ENCODE measurements around the gene LRRC70. TPM values are rescaled to one million over a fixed set of nuclear protein-coding genes. Genes with fewer than 3 reads are reported as not detected.

The LRRC70 gene
- total and polyA plus RNA-seq, 4 donors, result 3.1 to 14.8 (median 5.7) TPM

DNA sequence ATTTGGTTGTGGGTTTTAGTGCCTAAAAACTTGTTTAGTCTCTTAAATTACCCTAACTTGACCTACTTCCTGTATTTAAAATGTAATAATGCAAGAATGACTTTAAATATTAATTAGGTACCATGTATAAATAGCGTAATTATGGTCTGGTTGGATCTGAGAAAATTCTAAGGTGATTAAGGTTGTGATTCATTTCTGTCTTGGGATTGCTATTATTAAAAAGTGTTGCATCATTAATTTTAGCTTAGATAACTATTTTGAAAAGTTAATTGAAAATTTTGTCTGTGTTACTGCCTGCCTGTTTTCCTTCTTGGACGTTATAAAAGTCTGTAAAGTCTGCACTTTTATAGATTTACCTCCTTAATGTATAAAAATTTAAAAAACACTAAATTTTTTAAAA, 11.8 kb downstream of the LRRC70 start:
- peaks cover 4 to 16% (median 6%) of the 10 kb centered on the region in 4 donors for H3K36me3 ChIP-seq (ENCODE audit: control insufficient read depth in 4 of 4, insufficient read depth in 4 of 4, low read length in 4 of 4)

DNA sequence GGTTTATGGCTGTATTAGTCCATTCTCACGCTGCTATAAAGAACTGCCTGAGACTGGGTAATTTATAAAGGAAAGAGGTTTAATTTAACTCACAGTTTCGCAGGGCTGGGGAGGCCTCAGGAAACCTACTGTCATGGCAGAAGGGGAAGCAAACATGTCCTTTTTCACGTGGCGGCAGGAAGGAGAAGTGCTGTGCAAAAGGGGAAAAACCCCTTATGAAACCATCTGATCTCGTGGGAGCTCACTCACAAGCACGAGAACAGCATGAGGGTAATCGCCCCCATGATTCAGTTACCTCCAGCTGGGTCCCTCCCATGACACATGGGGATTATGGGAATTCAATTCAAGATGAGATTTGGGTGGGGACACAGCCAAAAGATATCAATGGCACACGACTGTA, 13.9 kb downstream of the LRRC70 start:
- DNase-seq, result no peak
- Histone ChIP-seq H3K9ac (ENCODE audit: insufficient read depth in 1 of 2, low read length in 2 of 2) (no peak overlapping the region), H3K27ac (ENCODE audit: low read depth in 1 of 2, low read length in 1 of 2) (no peak overlapping the region), H3K36me3 (ENCODE audit: control insufficient read depth in 4 of 4, insufficient read depth in 4 of 4, low read length in 4 of 4) (peaks cover 4 to 16% (median 6%) of the 10 kb centered on the region in 4 donors), H3K9me3 (ENCODE audit: control insufficient read depth in 4 of 4, insufficient read depth in 3 of 4, low read length in 3 of 4) (no peaks in the 10 kb centered on the region), H3K27me3 (ENCODE audit: control insufficient read depth in 3 of 3, insufficient read depth in 3 of 3, low read length in 2 of 3) (no peaks in the 10 kb centered on the region), H3K4me3 (no peak overlapping the region), H3K4me1 (ENCODE audit: control insufficient read depth in 5 of 5, insufficient read depth in 5 of 5, low read length in 5 of 5) (no peaks in the 10 kb centered on the region)
- WGBS, 2 donors, result 56 to 81% methylated on average over 8 of the region's 8 CpGs
- ATAC-seq (ENCODE audit: insufficient read depth, low FRiP score), result no peak
- TF ChIP-seq, protein P1, sequence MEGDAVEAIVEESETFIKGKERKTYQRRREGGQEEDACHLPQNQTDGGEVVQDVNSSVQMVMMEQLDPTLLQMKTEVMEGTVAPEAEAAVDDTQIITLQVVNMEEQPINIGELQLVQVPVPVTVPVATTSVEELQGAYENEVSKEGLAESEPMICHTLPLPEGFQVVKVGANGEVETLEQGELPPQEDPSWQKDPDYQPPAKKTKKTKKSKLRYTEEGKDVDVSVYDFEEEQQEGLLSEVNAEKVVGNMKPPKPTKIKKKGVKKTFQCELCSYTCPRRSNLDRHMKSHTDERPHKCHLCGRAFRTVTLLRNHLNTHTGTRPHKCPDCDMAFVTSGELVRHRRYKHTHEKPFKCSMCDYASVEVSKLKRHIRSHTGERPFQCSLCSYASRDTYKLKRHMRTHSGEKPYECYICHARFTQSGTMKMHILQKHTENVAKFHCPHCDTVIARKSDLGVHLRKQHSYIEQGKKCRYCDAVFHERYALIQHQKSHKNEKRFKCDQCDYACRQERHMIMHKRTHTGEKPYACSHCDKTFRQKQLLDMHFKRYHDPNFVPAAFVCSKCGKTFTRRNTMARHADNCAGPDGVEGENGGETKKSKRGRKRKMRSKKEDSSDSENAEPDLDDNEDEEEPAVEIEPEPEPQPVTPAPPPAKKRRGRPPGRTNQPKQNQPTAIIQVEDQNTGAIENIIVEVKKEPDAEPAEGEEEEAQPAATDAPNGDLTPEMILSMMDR (IDR thresholded peaks at IDR 0.05; ENCODE audit: control extremely low read depth, extremely low read depth), result no peak

More for the DNA sequence above, 11.8 kb downstream of the LRRC70 start:
- WGBS, 2 donors, result 93 to 95% methylated on average over 2 of the region's 2 CpGs
- H3K27ac ChIP-seq (ENCODE audit: low read depth in 1 of 2, low read length in 1 of 2), result no peak overlapping the region
- TF ChIP-seq, protein P1 (IDR thresholded peaks at IDR 0.05; ENCODE audit: control extremely low read depth, extremely low read depth), result no peak
- H3K27me3 ChIP-seq (ENCODE audit: control insufficient read depth in 3 of 3, insufficient read depth in 3 of 3, low read length in 2 of 3), result no peaks in the 10 kb centered on the region
- H3K9me3 ChIP-seq (ENCODE audit: control insufficient read depth in 4 of 4, insufficient read depth in 3 of 4, low read length in 3 of 4), result no peaks in the 10 kb centered on the region
- no peak overlapping the region for H3K9ac ChIP-seq (ENCODE audit: insufficient read depth in 1 of 2, low read length in 2 of 2)
- ATAC-seq (ENCODE audit: insufficient read depth, low FRiP score) (no peak), DNase-seq (no peak)
- no peaks in the 10 kb centered on the region for H3K4me1 ChIP-seq (ENCODE audit: control insufficient read depth in 5 of 5, insufficient read depth in 5 of 5, low read length in 5 of 5)
- H3K4me3 ChIP-seq, result no peak overlapping the region

DNA sequence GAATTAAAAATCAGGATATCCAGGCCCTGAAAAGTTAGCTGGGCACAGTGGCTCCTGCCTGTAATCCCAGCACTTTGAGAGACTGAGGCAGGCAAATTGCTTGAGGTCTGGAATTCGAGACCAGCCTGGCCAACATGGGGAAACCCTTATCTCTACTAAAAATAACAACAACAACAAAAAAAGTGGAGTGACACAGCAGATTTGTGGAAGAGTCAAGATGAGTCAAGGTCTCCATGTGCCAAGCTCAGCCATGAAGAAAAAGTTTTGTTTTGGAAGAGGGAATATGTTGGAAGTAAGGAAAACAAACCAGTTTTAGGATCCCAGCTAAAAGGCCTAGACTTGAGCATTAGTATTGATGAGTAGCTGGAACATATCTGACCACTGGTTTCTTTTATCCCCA, 14.7 kb downstream of the LRRC70 start:
- H3K9ac ChIP-seq (ENCODE audit: insufficient read depth in 1 of 2, low read length in 2 of 2), result no peak overlapping the region
- no peaks in the 10 kb centered on the region for H3K27me3 ChIP-seq (ENCODE audit: control insufficient read depth in 3 of 3, insufficient read depth in 3 of 3, low read length in 2 of 3)
- no peaks in the 10 kb centered on the region for H3K9me3 ChIP-seq (ENCODE audit: control insufficient read depth in 4 of 4, insufficient read depth in 3 of 4, low read length in 3 of 4)
- ATAC-seq (ENCODE audit: insufficient read depth, low FRiP score), result no peak
- H3K36me3 ChIP-seq (ENCODE audit: control insufficient read depth in 4 of 4, insufficient read depth in 4 of 4, low read length in 4 of 4), result peaks cover 4 to 16% (median 6%) of the 10 kb centered on the region in 4 donors
- H3K4me3 ChIP-seq, result no peak overlapping the region
- H3K4me1 ChIP-seq (ENCODE audit: control insufficient read depth in 5 of 5, insufficient read depth in 5 of 5, low read length in 5 of 5), result no peaks in the 10 kb centered on the region
- no peak overlapping the region for H3K27ac ChIP-seq (ENCODE audit: low read depth in 1 of 2, low read length in 1 of 2)
- no peak for DNase-seq
- WGBS, 2 donors, result 94 to 95% methylated on average over 1 of the region's 1 CpG
- TF ChIP-seq, protein P1 (IDR thresholded peaks at IDR 0.05; ENCODE audit: control extremely low read depth, extremely low read depth), result no peak

DNA sequence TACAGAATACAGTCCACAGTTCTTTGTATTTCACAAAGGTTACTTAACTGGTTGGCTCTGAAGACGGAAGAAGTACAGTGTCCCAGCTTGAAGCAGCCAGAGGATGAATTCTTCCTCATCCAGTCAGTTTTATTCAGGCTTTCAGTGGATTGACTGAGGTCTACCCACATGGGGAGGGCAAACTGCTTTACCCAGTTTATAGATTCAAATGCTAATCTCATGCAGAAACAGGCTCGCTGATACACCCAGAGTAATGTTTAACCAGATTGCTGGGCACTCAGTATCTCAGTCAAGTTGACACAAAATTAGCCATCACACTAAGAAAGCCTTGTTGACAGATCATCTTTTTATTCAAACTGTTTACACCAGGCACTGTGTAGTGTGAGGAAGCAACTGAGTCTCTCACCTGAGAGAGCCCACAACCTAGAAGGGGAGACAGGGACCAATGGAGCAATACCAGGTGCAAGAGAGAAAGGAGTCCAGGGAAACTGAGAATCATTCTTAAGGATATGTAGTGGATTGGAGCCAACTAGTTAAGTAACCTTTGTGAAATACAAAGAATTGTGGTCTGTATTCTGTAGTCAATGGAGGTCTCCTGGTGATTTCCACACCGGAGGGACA, 15.9 kb downstream of the LRRC70 start:
- ATAC-seq (ENCODE audit: insufficient read depth, low FRiP score) (no peak), DNase-seq (no peak)
- no peaks in the 10 kb centered on the region for H3K4me1 ChIP-seq (ENCODE audit: control insufficient read depth in 5 of 5, insufficient read depth in 5 of 5, low read length in 5 of 5)
- H3K27ac ChIP-seq (ENCODE audit: low read depth in 1 of 2, low read length in 1 of 2), result no peak overlapping the region
- peaks cover 4 to 13% (median 6%) of the 10 kb centered on the region in 4 donors for H3K36me3 ChIP-seq (ENCODE audit: control insufficient read depth in 4 of 4, insufficient read depth in 4 of 4, low read length in 4 of 4)
- no peak overlapping the region for H3K9ac ChIP-seq (ENCODE audit: insufficient read depth in 1 of 2, low read length in 2 of 2)
- no peak overlapping the region for H3K4me3 ChIP-seq
- WGBS, 2 donors, result 95 to 96% methylated on average over 3 of the region's 3 CpGs
- TF ChIP-seq, protein P1 (IDR thresholded peaks at IDR 0.05; ENCODE audit: control extremely low read depth, extremely low read depth), result no peak
- no peaks in the 10 kb centered on the region for H3K9me3 ChIP-seq (ENCODE audit: control insufficient read depth in 4 of 4, insufficient read depth in 3 of 4, low read length in 3 of 4)
- H3K27me3 ChIP-seq (ENCODE audit: control insufficient read depth in 3 of 3, insufficient read depth in 3 of 3, low read length in 2 of 3), result no peaks in the 10 kb centered on the region
